HepG2 (cell line): ENCODE results near the gene RPS6KL1. TPM values are rescaled to one million over a fixed set of nuclear protein-coding genes. Genes with fewer than 3 reads are reported as not detected.

Source experiments
- AGO1 ChIP-seq: fragments of 200-400 bp; formaldehyde crosslinking; IDR thresholded peaks from 2 replicates; pipeline ENCODE4 v1.6.1; 2017; ENCODE audit warnings: mild to moderate bottlenecking, low read depth, low read length, moderate library complexity; ENCODE audit not compliant: poor library complexity, severe bottlenecking
- ARID5B ChIP-seq: IDR thresholded peaks from 2 replicates; pipeline ENCODE4 v1.4.0; 2020; ENCODE audit warnings: mild to moderate bottlenecking, missing genetic modification reagents
- ATF1 ChIP-seq: IDR thresholded peaks from 2 replicates; pipeline ENCODE4 v1.6.1; 2016; ENCODE audit warnings: mild to moderate bottlenecking, control low read depth
- BRCA1 ChIP-seq: sonication (generic); formaldehyde crosslinking; IDR thresholded peaks from 2 replicates; pipeline ENCODE4 v1.4.0; 2020; ENCODE audit warnings: missing genetic modification reagents
- CSRNP2 ChIP-seq: sonication (generic); formaldehyde crosslinking; conservative IDR thresholded peaks from 2 replicates; pipeline ENCODE4 v1.8.0; 2022; ENCODE audit warnings: low read depth, missing genetic modification reagents
- GMEB1 ChIP-seq: sonication (generic); formaldehyde crosslinking; IDR thresholded peaks from 2 replicates; pipeline ENCODE4 v1.5.1; 2020; ENCODE audit warnings: missing genetic modification reagents, mild to moderate bottlenecking, borderline replicate concordance
- MED13 ChIP-seq: sonication (generic); formaldehyde crosslinking; IDR thresholded peaks from 2 replicates; pipeline ENCODE4 v1.5.0; 2020; ENCODE audit warnings: missing genetic modification reagents
- RFX5 ChIP-seq: IDR thresholded peaks from 2 replicates; pipeline ENCODE4 v1.6.1; 2011; ENCODE audit warnings: low read depth, low read length, improper control_type of control experiment
- SOX6 ChIP-seq, 2 experiments: fragments of 450-650 bp in 1 of 2; sonication (generic) in 1 of 2; formaldehyde crosslinking in 1 of 2; IDR thresholded peaks; 2 replicates each; pipeline versions ENCODE4 v1.4.0 to v1.6.1; 2017 to 2020; ENCODE audit warnings: antibody characterized with exemption in 1 of 2, mild to moderate bottlenecking in 1 of 2, missing genetic modification reagents in 1 of 2
- ZBTB3 ChIP-seq: sonication (generic); formaldehyde crosslinking; IDR thresholded peaks from 2 replicates; pipeline ENCODE4 v1.4.0; 2020; ENCODE audit warnings: low read depth, mild to moderate bottlenecking, moderate library complexity, missing genetic modification reagents, borderline replicate concordance
- ZBTB34 ChIP-seq: sonication (generic); formaldehyde crosslinking; IDR thresholded peaks from 2 replicates; pipeline ENCODE4 v1.8.0; 2022; ENCODE audit warnings: mild to moderate bottlenecking, missing genetic modification reagents
- ZNF281 ChIP-seq: sonication (generic); formaldehyde crosslinking; IDR thresholded peaks from 2 replicates; pipeline ENCODE4 v1.4.0; 2020; ENCODE audit warnings: missing genetic modification reagents, borderline replicate concordance
- ZNF446 ChIP-seq: sonication (generic); formaldehyde crosslinking; IDR thresholded peaks from 2 replicates; pipeline ENCODE4 v1.5.0; 2020; ENCODE audit warnings: mild to moderate bottlenecking, missing genetic modification reagents
- ZNF558 ChIP-seq: sonication (generic); formaldehyde crosslinking; IDR thresholded peaks from 2 replicates; pipeline ENCODE4 v1.9.0; 2022; ENCODE audit warnings: mild to moderate bottlenecking, missing genetic modification reagents, borderline replicate concordance
- ZSCAN20 ChIP-seq: sonication (generic); formaldehyde crosslinking; IDR thresholded peaks from 2 replicates; pipeline ENCODE4 v1.4.0; 2020; ENCODE audit warnings: missing genetic modification reagents, mild to moderate bottlenecking, borderline replicate concordance
- polyA plus RNA-seq, 8 experiments: library from polyadenylated mRNA; depleted of rRNA in 3 of 8; stranded (reverse) in 7 of 8; unstranded in 1 of 8; fragments of >200 nt; fragmentation: Illumina TruSeq in 4 of 8; extraction: Trizol in 4 of 8; gene quantifications; 2 replicates each; pipeline versions ENCODE4 v1.2.1 to v1.2.3, GENCODE V29; 2011 to 2016; ENCODE audit warnings: low read depth in 4 of 8, missing spikeins in 1 of 8, mixed read lengths in 1 of 8; ENCODE audit not compliant: insufficient read depth in 1 of 8
- total RNA-seq, 5 experiments: library from RNA; depleted of rRNA; stranded (reverse); fragments of >200 nt; fragmentation: Illumina TruSeq; extraction: Trizol; gene quantifications; 2 replicates each; pipeline ENCODE4 v1.2.3, GENCODE V29; 2016; ENCODE audit warnings: low read depth in 1 of 5

RPS6KL1 gene
- total and polyA plus RNA-seq, 2 of the 13 experiments (the other 11 are each of a cell fraction or from before 2014, with no cell fraction given): 6.5 to 11.5 TPM

GRCh38 chr14:74860899-74861733 is 61.9 kb downstream of the RPS6KL1 start (continued):
- no peak for TF ChIP-seq GMEB1 (CRISPR knock-in tag)
- no peak for TF ChIP-seq SOX6 (IDR thresholded peaks at IDR 0.05)
- no peak for TF ChIP-seq SOX6 (CRISPR knock-in tag; IDR thresholded peaks at IDR 0.05)
- no peak for TF ChIP-seq ARID5B (CRISPR knock-in tag)
- TF ChIP-seq CSRNP2 (CRISPR knock-in tag): no peak
- TF ChIP-seq ZNF558 (CRISPR knock-in tag): 0 out of 2 replicates have a peak, but pooled peaks have one; percentile 33
- TF ChIP-seq ZBTB34: no peak
- no peak for TF ChIP-seq ZNF446 (CRISPR knock-in tag)
- TF ChIP-seq BRCA1: no peak
- no peak for TF ChIP-seq ZNF281
- TF ChIP-seq ZBTB3 (CRISPR knock-in tag): no peak
- TF ChIP-seq ZSCAN20: no peak
- peak; percentile 60 for TF ChIP-seq RFX5
- no peak for TF ChIP-seq ATF1 (CRISPR knock-in tag)
- no peak for TF ChIP-seq AGO1
- no peak for TF ChIP-seq MED13
